Activated CD4-positive, alpha-beta T cell treated with anti-CD3 and anti-CD28 coated beads, Interleukin-2, amount 10 ng/mL, durations not matched to agents 7 days and 5 days (primary cell): ENCODE measurements around the gene GPX1. TPM values are rescaled to one million over a fixed set of nuclear protein-coding genes. Genes with fewer than 3 reads are reported as not detected.

ENCODE experiments used
- total RNA-seq, 2 experiments: library from RNA; stranded (reverse); gene quantifications; one replicate each; pipeline ENCODE4 v1.2.3, GENCODE V29; 2021

GPX1 gene
- total RNA-seq, 2 experiments from 2014 or later, result 89.7 to 110 TPM

Other genes with a start within 250 kb of the GPX1 start
- 10 to 100 TPM; 63.5 to 72.6 TPM for gene USP19, start 237.5 kb downstream of the GPX1 start, total RNA-seq
- gene LAMB2, start 225.3 kb downstream of the GPX1 start, total RNA-seq, result not detected
- 10 to 100 TPM; 21.7 to 22.2 TPM for gene CCDC71, start 192.0 kb downstream of the GPX1 start, total RNA-seq
- gene KLHDC8B, start 186.8 kb downstream of the GPX1 start, total RNA-seq, result 1 to 10 TPM; 1.5 to 1.7 TPM
- 10 to 100 TPM; 12.2 to 13.5 TPM for gene C3orf62, start 81.1 kb downstream of the GPX1 start, total RNA-seq
- 10 to 100 TPM; 87.1 to 88.4 TPM for gene USP4, start 18.3 kb downstream of the GPX1 start, total RNA-seq
- 100 to 1,000 TPM; 467 to 520 TPM for gene RHOA, start 53.6 kb upstream of the GPX1 start, total RNA-seq
- 10 to 100 TPM; 23.3 to 24.8 TPM for gene TCTA, start 54.1 kb upstream of the GPX1 start, total RNA-seq
- 1 to 10 TPM; 6.2 to 6.3 TPM for gene AMT, start 64.1 kb upstream of the GPX1 start, total RNA-seq
- 10 to 100 TPM; 24.9 to 30.3 TPM for gene NICN1, start 71.0 kb upstream of the GPX1 start, total RNA-seq
- 10 to 100 TPM; 15.4 to 18.1 TPM for gene DAG1, start 111.9 kb upstream of the GPX1 start, total RNA-seq
- under 1 TPM; 0.06 to 0.07 TPM for gene BSN, start 196.1 kb upstream of the GPX1 start, total RNA-seq